Neural progenitor cell (in vitro differentiated cells): ENCODE measurements around the gene SLC44A5.

Source experiments
- CTCF ChIP-seq: fragments of 200-600 bp; sonication (generic); IDR thresholded peaks from 2 replicates; pipeline ENCODE4 v1.5.1; 2017; ENCODE audit warnings: antibody characterized with exemption, mild to moderate bottlenecking
- EZH2phosphoT487 ChIP-seq: fragments of 200-600 bp; sonication (generic); IDR thresholded peaks from 2 replicates; pipeline ENCODE4 v1.6.1; 2017; ENCODE audit warnings: antibody characterized with exemption

GRCh38 chr1:75640137-75640536 lies 29.2 kb upstream of the SLC44A5 start:
- no peak for TF ChIP-seq EZH2phosphoT487
- no peak for TF ChIP-seq CTCF
